ENCODE data around the gene CUX1. TPM values are rescaled to one million over a fixed set of nuclear protein-coding genes. Genes with fewer than 3 reads are reported as not detected.

The CUX1 gene
- total RNA-seq, 2 experiments from 2014 or later, result 35.6 to 38.0 TPM

GRCh38 chr7:101996876-101997275, 179.4 kb downstream of the CUX1 start:
- H3K27ac Mint-ChIP-seq, result no peak overlapping the region
- no peak overlapping the region for H3K27ac ChIP-seq (ENCODE audit: low read depth in 1 of 2, low read length in 2 of 2)
- H3K4me3 ChIP-seq (ENCODE audit: low read length), result no peak overlapping the region
- H3K9me3 Mint-ChIP-seq, result no peaks in the 10 kb centered on the region
- H3K36me3 Mint-ChIP-seq (ENCODE audit: low read depth), result no peaks in the 10 kb centered on the region
- no peaks in the 10 kb centered on the region for H3K4me1 ChIP-seq (ENCODE audit: insufficient read depth, low read length)
- no peaks in the 10 kb centered on the region for H3K27me3 Mint-ChIP-seq
- no peak for ATAC-seq (ENCODE audit: poor library complexity)
- POLR2A ChIA-PET, result no interaction called here
- CTCF ChIA-PET, result no interaction called here
- no peak for DNase-seq
- H3K36me3 ChIP-seq (ENCODE audit: insufficient read depth, low read length), result no peaks in the 10 kb centered on the region
- peaks cover 5% of the 10 kb centered on the region for H3K4me1 Mint-ChIP-seq (ENCODE audit: low read depth)
- no peak overlapping the region for H3K4me3 Mint-ChIP-seq
- no peak for TF ChIP-seq CTCF (IDR thresholded peaks at IDR 0.05)
- intact Hi-C loops (cut with DNase I, micrococcal nuclease), result no loop called here
- no peaks in the 10 kb centered on the region for H3K9me3 ChIP-seq (ENCODE audit: control insufficient read depth in 1 of 2, insufficient read depth in 1 of 2, low read length in 2 of 2)
- H3K27me3 ChIP-seq (ENCODE audit: control insufficient read depth in 1 of 2, insufficient read depth in 2 of 2, low read length in 2 of 2), result no peaks in the 10 kb centered on the region

GRCh38 chr7:101998029-101998905, 180.8 kb downstream of the CUX1 start:
- Mint-ChIP-seq H3K4me3 (no peak overlapping the region), H3K27me3 (no peaks in the 10 kb centered on the region), H3K36me3 (ENCODE audit: low read depth) (no peaks in the 10 kb centered on the region), H3K4me1 (ENCODE audit: low read depth) (peaks cover 5% of the 10 kb centered on the region), H3K27ac (no peak overlapping the region), H3K9me3 (no peaks in the 10 kb centered on the region)
- no peak overlapping the region for H3K4me3 ChIP-seq (ENCODE audit: low read length)
- ChIA-PET CTCF (no interaction called here), POLR2A (no interaction called here)
- intact Hi-C loops (cut with DNase I, micrococcal nuclease), result no loop called here
- no peaks in the 10 kb centered on the region for H3K27me3 ChIP-seq (ENCODE audit: control insufficient read depth in 1 of 2, insufficient read depth in 2 of 2, low read length in 2 of 2)
- no peak for TF ChIP-seq CTCF (IDR thresholded peaks at IDR 0.05)
- no peaks in the 10 kb centered on the region for H3K9me3 ChIP-seq (ENCODE audit: control insufficient read depth in 1 of 2, insufficient read depth in 1 of 2, low read length in 2 of 2)
- H3K4me1 ChIP-seq (ENCODE audit: insufficient read depth, low read length), result no peaks in the 10 kb centered on the region
- H3K36me3 ChIP-seq (ENCODE audit: insufficient read depth, low read length), result no peaks in the 10 kb centered on the region
- no peak for DNase-seq
- H3K27ac ChIP-seq (ENCODE audit: low read depth in 1 of 2, low read length in 2 of 2), result no peak overlapping the region
- no peak for ATAC-seq (ENCODE audit: poor library complexity)

- no peaks in the 10 kb centered on the region for H3K36me3 ChIP-seq (ENCODE audit: insufficient read depth, low read length)
- ATAC-seq (ENCODE audit: poor library complexity) (no peak), DNase-seq (no peak)
- no peak overlapping the region for H3K4me3 ChIP-seq (ENCODE audit: low read length)
- no peaks in the 10 kb centered on the region for H3K4me1 ChIP-seq (ENCODE audit: insufficient read depth, low read length)
- ChIA-PET POLR2A (no interaction called here), CTCF (no interaction called here)
- no peaks in the 10 kb centered on the region for H3K36me3 Mint-ChIP-seq (ENCODE audit: low read depth)
- H3K27me3 Mint-ChIP-seq, result no peaks in the 10 kb centered on the region
- intact Hi-C loops (cut with DNase I, micrococcal nuclease), result no loop called here
- H3K27ac Mint-ChIP-seq, result no peak overlapping the region
- no peak for TF ChIP-seq CTCF (IDR thresholded peaks at IDR 0.05)
- H3K9me3 Mint-ChIP-seq, result no peaks in the 10 kb centered on the region
- no peak overlapping the region for H3K27ac ChIP-seq (ENCODE audit: low read depth in 1 of 2, low read length in 2 of 2)
- peaks cover 5% of the 10 kb centered on the region for H3K4me1 Mint-ChIP-seq (ENCODE audit: low read depth)
- H3K4me3 Mint-ChIP-seq, result no peak overlapping the region
- no peaks in the 10 kb centered on the region for H3K27me3 ChIP-seq (ENCODE audit: control insufficient read depth in 1 of 2, insufficient read depth in 2 of 2, low read length in 2 of 2)
- H3K9me3 ChIP-seq (ENCODE audit: control insufficient read depth in 1 of 2, insufficient read depth in 1 of 2, low read length in 2 of 2), result no peaks in the 10 kb centered on the region
These were observed 181.4 kb downstream of the CUX1 start for GRCh38 chr7:101998906-101999240.
